ENCODE data around the gene XPO6. TPM values are rescaled to one million over a fixed set of nuclear protein-coding genes. Genes with fewer than 3 reads are reported as not detected.

The XPO6 gene
- polyA plus RNA-seq, 1 donor from 2014 or later: 104 TPM

- H3K9ac ChIP-seq (ENCODE audit: low read length): no peak overlapping the region
- H2AFZ ChIP-seq (ENCODE audit: low read depth, low read length): no peak overlapping the region
- H3K27me3 ChIP-seq (ENCODE audit: insufficient read depth, low read depth, low read length): no peaks in the 10 kb centered on the region
- no peak overlapping the region for H3K4me3 ChIP-seq (ENCODE audit: low read length)
- TF ChIP-seq SMC3 (conservative IDR thresholded peaks at IDR 0.05; ENCODE audit: poor library complexity) (no peak), RAD21 (conservative IDR thresholded peaks at IDR 0.05) (no peak), REST (IDR thresholded peaks at IDR 0.05; ENCODE audit: borderline replicate concordance) (no peak), TAF1 (IDR thresholded peaks at IDR 0.05; ENCODE audit: low read depth) (no peak), CTCF (IDR thresholded peaks at IDR 0.05; ENCODE audit: poor library complexity, severe bottlenecking) (no peak), EP300 (conservative IDR thresholded peaks at IDR 0.05; ENCODE audit: poor library complexity, severe bottlenecking) (no peak), EZH2 (IDR thresholded peaks at IDR 0.05; ENCODE audit: borderline replicate concordance, insufficient read depth, low read length, poor library complexity, severe bottlenecking) (no peak)
- no peak overlapping the region for H3K27ac ChIP-seq (ENCODE audit: low read length)
- no peak overlapping the region for H3K4me2 ChIP-seq (ENCODE audit: low read length)
- peaks cover 11% of the 10 kb centered on the region for H3K36me3 ChIP-seq (ENCODE audit: insufficient read depth, low read length)
- no peaks in the 10 kb centered on the region for H3K9me3 ChIP-seq (ENCODE audit: low read length)
- no peaks in the 10 kb centered on the region for H3K79me2 ChIP-seq (replicated peaks; ENCODE audit: insufficient read depth, low read length)
- H4K20me1 ChIP-seq (ENCODE audit: insufficient read depth): no peaks in the 10 kb centered on the region
- H3K9me2 ChIP-seq (ENCODE audit: insufficient read depth, low read length): no peaks in the 10 kb centered on the region
- no peaks in the 10 kb centered on the region for H3F3A ChIP-seq (ENCODE audit: insufficient read depth, low read length, poor library complexity, severe bottlenecking)
These were observed 101.3 kb downstream of the XPO6 start for GRCh38 chr16:28110479-28110878.

GRCh38 chr16:28110074-28110473 lies 101.7 kb downstream of the XPO6 start:
- H3K27me3 ChIP-seq (ENCODE audit: insufficient read depth, low read depth, low read length): no peaks in the 10 kb centered on the region
- H3K9me2 ChIP-seq (ENCODE audit: insufficient read depth, low read length): no peaks in the 10 kb centered on the region
- H3K9ac ChIP-seq (ENCODE audit: low read length): no peak overlapping the region
- H3K27ac ChIP-seq (ENCODE audit: low read length): no peak overlapping the region
- H3K9me3 ChIP-seq (ENCODE audit: low read length): no peaks in the 10 kb centered on the region
- H3K36me3 ChIP-seq (ENCODE audit: insufficient read depth, low read length): peaks cover 11% of the 10 kb centered on the region
- H4K20me1 ChIP-seq (ENCODE audit: insufficient read depth): no peaks in the 10 kb centered on the region
- no peak overlapping the region for H2AFZ ChIP-seq (ENCODE audit: low read depth, low read length)
- H3K4me2 ChIP-seq (ENCODE audit: low read length): no peak overlapping the region
- no peak overlapping the region for H3K4me3 ChIP-seq (ENCODE audit: low read length)
- H3K79me2 ChIP-seq (replicated peaks; ENCODE audit: insufficient read depth, low read length): no peaks in the 10 kb centered on the region
- no peak for TF ChIP-seq SMC3 (conservative IDR thresholded peaks at IDR 0.05; ENCODE audit: poor library complexity)
- TF ChIP-seq EZH2 (IDR thresholded peaks at IDR 0.05; ENCODE audit: borderline replicate concordance, insufficient read depth, low read length, poor library complexity, severe bottlenecking): no peak
- no peak for TF ChIP-seq POLR2AphosphoS5 (IDR thresholded peaks at IDR 0.05)
- TF ChIP-seq TAF1 (IDR thresholded peaks at IDR 0.05; ENCODE audit: low read depth): no peak
- no peak for TF ChIP-seq CTCF (IDR thresholded peaks at IDR 0.05; ENCODE audit: poor library complexity, severe bottlenecking)
- no peak for TF ChIP-seq EP300 (conservative IDR thresholded peaks at IDR 0.05; ENCODE audit: poor library complexity, severe bottlenecking)
- TF ChIP-seq RAD21 (conservative IDR thresholded peaks at IDR 0.05): no peak
- no peak for TF ChIP-seq MXI1 (conservative IDR thresholded peaks at IDR 0.05; ENCODE audit: poor library complexity, severe bottlenecking)
- TF ChIP-seq REST (IDR thresholded peaks at IDR 0.05; ENCODE audit: borderline replicate concordance): no peak
- no peaks in the 10 kb centered on the region for H3F3A ChIP-seq (ENCODE audit: insufficient read depth, low read length, poor library complexity, severe bottlenecking)
